H1 (cell line): ENCODE measurements around the gene CDC42SE1. TPM values are rescaled to one million over a fixed set of nuclear protein-coding genes. Genes with fewer than 3 reads are reported as not detected.

ENCODE experiments used
- CTCF ChIA-PET: fragments of 300-600 bp; sonication (Branson Sonifier 250); formaldehyde crosslinking; loops from one replicate; lab custom pipeline; 2021; ENCODE audit not compliant: partially characterized antibody; lab: Charles Lee
- POLR2A ChIA-PET: fragments of 300-600 bp; sonication (Branson Sonifier 250); formaldehyde crosslinking; loops from one replicate; lab custom pipeline; 2021; ENCODE audit warnings: inconsistent platforms; ENCODE audit not compliant: partially characterized antibody; lab: Charles Lee
- DNase-seq, 2 experiments: peaks; one replicate each; pipeline versions ENCODE4 v3.0.0 to v3.0.0-alpha.2; 2010 to 2022; ENCODE audit warnings: low spot score in 2 of 2, low read depth in 1 of 2, mixed read lengths in 1 of 2
- FAIRE-seq: peaks from 2 replicates; lab custom pipeline; 2011; peaks lifted over from hg19 to GRCh38; lab: Jason Lieb, UNC
- H2AFZ ChIP-seq: 2 replicates; pipeline ENCODE4 v1.8.1; 2012; ENCODE audit warnings: low read length, inconsistent platforms
- H2AK5ac ChIP-seq: 2 replicates; pipeline ENCODE4 v1.6.1; 2013; ENCODE audit warnings: low read depth, low read length
- H2BK120ac ChIP-seq: replicated peaks from 2 replicates; pipeline ENCODE3; 2013; ENCODE audit warnings: low read depth, low read length, inconsistent platforms
- H2BK12ac ChIP-seq: 2 replicates; pipeline ENCODE4 v1.6.1; 2013; ENCODE audit warnings: low read depth, low read length
- H2BK15ac ChIP-seq: 2 replicates; pipeline ENCODE4 v1.6.1; 2013; ENCODE audit warnings: low read length
- H2BK20ac ChIP-seq: 2 replicates; pipeline ENCODE4 v1.6.1; 2013; ENCODE audit warnings: low read length
- H2BK5ac ChIP-seq: 2 replicates; pipeline ENCODE4 v1.6.1; 2013; ENCODE audit warnings: low read depth, low read length
- H3K14ac ChIP-seq: 2 replicates; pipeline ENCODE4 v1.6.1; 2013; ENCODE audit warnings: inconsistent platforms; ENCODE audit not compliant: insufficient read length
- H3K18ac ChIP-seq: 2 replicates; pipeline ENCODE4 v1.6.1; 2013; ENCODE audit warnings: low read length; ENCODE audit errors: extremely low read depth
- H3K23ac ChIP-seq: 2 replicates; pipeline ENCODE4 v1.6.1; 2013; ENCODE audit warnings: inconsistent platforms; ENCODE audit not compliant: insufficient read length
- H3K23me2 ChIP-seq: 2 replicates; pipeline ENCODE4 v1.6.1; 2013; ENCODE audit warnings: low read depth, low read length
- H3K27ac ChIP-seq: 2 replicates; pipeline ENCODE4 v1.6.1; 2011; ENCODE audit warnings: low read depth, low read length, inconsistent platforms
- H3K27me3 ChIP-seq, 4 experiments: replicated peaks in 1 of 4; 1 replicate in 1 of 4; 2 replicates in 3 of 4; pipeline versions ENCODE4 v1.6.1 to v1.8.1; 2011 to 2013; ENCODE audit warnings: low read length in 3 of 4, mild to moderate bottlenecking in 3 of 4, inconsistent platforms in 2 of 4, mixed read lengths in 2 of 4, moderate library complexity in 1 of 4; ENCODE audit not compliant: control insufficient read depth in 3 of 4, insufficient read depth in 3 of 4; ENCODE audit errors: extremely low read depth in 1 of 4
- H3K36me3 ChIP-seq, 4 experiments: 2 replicates each; pipeline versions ENCODE4 v1.6.1 to v1.8.1; 2011 to 2013; ENCODE audit warnings: mild to moderate bottlenecking in 4 of 4, low read length in 3 of 4, moderate library complexity in 2 of 4, control low read depth in 1 of 4, inconsistent platforms in 1 of 4; ENCODE audit not compliant: insufficient read depth in 4 of 4, control insufficient read depth in 2 of 4
- H3K4ac ChIP-seq: replicated peaks from 2 replicates; pipeline ENCODE3; 2013; ENCODE audit warnings: low read length, low read depth, mixed read lengths, inconsistent platforms; ENCODE audit not compliant: insufficient read length
- H3K4me1 ChIP-seq, 4 experiments: replicated peaks in 1 of 4; 1 replicate in 1 of 4; 2 replicates in 3 of 4; pipeline versions ENCODE4 v1.6.1 to v1.8.1; 2011 to 2013; ENCODE audit warnings: low read length in 3 of 4, inconsistent platforms in 2 of 4, mixed read lengths in 1 of 4; ENCODE audit not compliant: insufficient read depth in 4 of 4, control insufficient read depth in 3 of 4
- H3K4me2 ChIP-seq, 2 experiments: 2 replicates each; pipeline versions ENCODE4 v1.6.1 to v1.8.1; 2011 to 2013; ENCODE audit warnings: low read depth in 2 of 2, low read length in 2 of 2, control low read depth in 1 of 2, inconsistent platforms in 1 of 2, mild to moderate bottlenecking in 1 of 2; ENCODE audit not compliant: insufficient read depth in 1 of 2
- H3K4me3 ChIP-seq, 4 experiments: fragments of 200-600, 300-600 bp in 1 of 4; sonication (generic), shearing (Covaris generic), sonication (Bioruptor Twin) in 1 of 4; 2 replicates each; pipeline versions ENCODE4 v1.5.1 to v1.8.1; 2011 to 2016; ENCODE audit warnings: low read length in 4 of 4, low read depth in 3 of 4, control low read depth in 2 of 4, inconsistent platforms in 2 of 4, mild to moderate bottlenecking in 2 of 4, mixed read lengths in 1 of 4, moderate library complexity in 1 of 4; ENCODE audit not compliant: insufficient read depth in 2 of 4; ENCODE audit errors: extremely low read depth in 1 of 4
- H3K56ac ChIP-seq: replicated peaks from 2 replicates; pipeline ENCODE3; 2013; ENCODE audit warnings: low read depth, mild to moderate bottlenecking, mixed read lengths, low read length, inconsistent platforms; ENCODE audit not compliant: insufficient read length
- H3K79me1 ChIP-seq: 2 replicates; pipeline ENCODE4 v1.6.1; 2013; ENCODE audit warnings: low read depth, low read length, control low read depth
- H3K79me2 ChIP-seq, 2 experiments: 2 replicates each; pipeline versions ENCODE4 v1.6.1 to v1.8.1; 2012 to 2013; ENCODE audit warnings: low read length in 2 of 2, mild to moderate bottlenecking in 2 of 2, inconsistent platforms in 1 of 2; ENCODE audit not compliant: insufficient read depth in 2 of 2, control insufficient read depth in 1 of 2
- H3K9ac ChIP-seq, 4 experiments: replicated peaks in 1 of 4; 1 replicate in 1 of 4; 2 replicates in 3 of 4; pipeline versions ENCODE4 v1.6.1 to v1.8.1; 2011 to 2013; ENCODE audit warnings: low read depth in 3 of 4, low read length in 3 of 4, control low read depth in 2 of 4, mild to moderate bottlenecking in 2 of 4, moderate library complexity in 2 of 4, inconsistent platforms in 1 of 4; ENCODE audit errors: extremely low read depth in 1 of 4
- H3K9me3 ChIP-seq, 2 experiments: 2 replicates each; pipeline versions ENCODE4 v1.6.1 to v1.8.1; 2012 to 2013; ENCODE audit warnings: mild to moderate bottlenecking in 2 of 2, moderate library complexity in 2 of 2, control low read depth in 1 of 2, inconsistent platforms in 1 of 2, low read depth in 1 of 2, low read length in 1 of 2, mixed read lengths in 1 of 2; ENCODE audit not compliant: insufficient read depth in 2 of 2
- H4K20me1 ChIP-seq, 2 experiments: replicated peaks in 1 of 2; 2 replicates each; pipeline versions ENCODE3 to v1.8.1; 2011 to 2013; ENCODE audit warnings: inconsistent platforms in 2 of 2, low read length in 2 of 2, mild to moderate bottlenecking in 1 of 2; ENCODE audit not compliant: insufficient read depth in 2 of 2, control insufficient read depth in 1 of 2
- H4K5ac ChIP-seq: 2 replicates; pipeline ENCODE4 v1.6.1; 2013; ENCODE audit warnings: low read length, low read depth, mixed read lengths, inconsistent platforms; ENCODE audit not compliant: insufficient read length
- H4K8ac ChIP-seq: 2 replicates; pipeline ENCODE4 v1.8.0; 2013; ENCODE audit warnings: mild to moderate bottlenecking, moderate library complexity, low read length, inconsistent platforms; ENCODE audit not compliant: insufficient read depth; ENCODE audit errors: extremely low read depth
- H4K91ac ChIP-seq: replicated peaks from 2 replicates; pipeline ENCODE3; 2013; ENCODE audit warnings: low read length, mixed read lengths, inconsistent platforms; ENCODE audit not compliant: insufficient read length
- GABPA ChIP-seq: IDR thresholded peaks from 2 replicates; pipeline ENCODE4 v1.6.1; 2011; ENCODE audit warnings: mild to moderate bottlenecking, low read length, moderate library complexity, borderline replicate concordance; ENCODE audit not compliant: insufficient read depth
- JUN ChIP-seq: IDR thresholded peaks from 2 replicates; pipeline ENCODE4 v1.6.1; 2011; ENCODE audit warnings: low read depth, mild to moderate bottlenecking, improper control_type of control experiment, low read length
- POLR2AphosphoS5 ChIP-seq: IDR thresholded peaks from 2 replicates; pipeline ENCODE4 v1.6.1; 2011; ENCODE audit warnings: low read depth, low read length
- POU5F1 ChIP-seq: IDR thresholded peaks from 2 replicates; pipeline ENCODE4 v1.6.1; 2011; ENCODE audit warnings: low read depth, mild to moderate bottlenecking, low read length, moderate library complexity
- SIX5 ChIP-seq: IDR thresholded peaks from 2 replicates; pipeline ENCODE4 v1.6.1; 2011; ENCODE audit warnings: mild to moderate bottlenecking, low read depth, low read length
- ZNF274 ChIP-seq: IDR thresholded peaks from 2 replicates; pipeline ENCODE4 v1.7.0; 2012; ENCODE audit warnings: low read length, borderline replicate concordance; ENCODE audit errors: extremely low read depth
- polyA plus RNA-seq, 7 experiments: library from polyadenylated mRNA; depleted of rRNA in 3 of 7; stranded (reverse) in 5 of 7; unstranded in 2 of 7; fragments of >200 nt in 5 of 7; fragments of 200-250 nt in 2 of 7; gene quantifications; 1 replicate in 5 of 7; 2 replicates in 1 of 7; 4 replicates in 1 of 7; pipeline versions ENCODE4 v1.2.1 to v1.2.3, GENCODE V29; 2011 to 2013; ENCODE audit warnings: missing spikeins in 2 of 7, mixed read lengths in 2 of 7
- total RNA-seq: library from RNA; stranded (reverse); fragmentation: NEBNext Ultra II Directional; extraction: Animal tissue kit (Norgen Biotek cat#: 25700); gene quantifications from 2 replicates; pipeline ENCODE4 v1.2.1, GENCODE V29; 2021
- TF ChIP-seq, protein P1 (sequence below): IDR thresholded peaks from 2 replicates; pipeline ENCODE4 v1.6.1; 2012; ENCODE audit warnings: inconsistent platforms
- TF ChIP-seq, protein P2 (sequence below): IDR thresholded peaks from 2 replicates; pipeline ENCODE4 v1.6.1; 2011; ENCODE audit warnings: low read length, improper control_type of control experiment

The CDC42SE1 gene
- total and polyA plus RNA-seq, 2 of the 8 experiments (the other 6 are each of a cell fraction or from before 2014, with no cell fraction given), result 30.5 to 74.1 TPM

DNA sequence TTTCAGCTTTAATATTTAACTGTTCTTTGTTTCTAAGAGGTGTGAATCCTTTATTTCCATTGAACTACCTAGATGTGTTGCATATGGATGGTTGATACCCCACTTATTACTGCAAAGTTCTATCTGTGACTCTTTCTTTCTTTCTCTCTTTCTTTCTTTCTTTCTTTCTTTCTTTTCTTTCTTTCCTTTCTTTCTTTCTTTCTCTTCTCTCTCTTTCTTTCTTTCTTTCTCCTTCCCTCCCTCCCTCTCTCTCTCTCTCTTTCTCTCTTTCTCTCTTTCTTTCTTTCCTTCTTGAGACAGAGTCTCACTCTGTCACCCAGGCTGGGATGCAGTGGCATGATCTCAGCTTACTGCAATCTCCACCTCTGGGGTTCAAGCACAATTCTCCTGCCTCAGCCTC lies 45.2 kb upstream of the CDC42SE1 start:
- Histone ChIP-seq H3K27ac (no peak overlapping the region), H2BK120ac (no peak overlapping the region), H3K56ac (no peak overlapping the region), H3K79me1 (no peaks in the 10 kb centered on the region), H3K18ac (no peak overlapping the region), H3K4me2 (no peak overlapping the region), H3K9ac (no peak overlapping the region), H2BK5ac (no peak overlapping the region), H2AFZ (no peak overlapping the region), H2BK15ac (no peak overlapping the region), H3K4ac (no peak overlapping the region), H3K36me3 (no peaks in the 10 kb centered on the region), H3K4me1 (no peaks in the 10 kb centered on the region), H3K23me2 (no peaks in the 10 kb centered on the region), H4K5ac (no peak overlapping the region), H3K14ac (no peak overlapping the region), H2BK12ac (no peak overlapping the region), H3K23ac (no peak overlapping the region), H3K4me3 (no peak overlapping the region), H2AK5ac (no peak overlapping the region), H3K27me3 (no peaks in the 10 kb centered on the region), H4K20me1 (no peaks in the 10 kb centered on the region), H4K8ac (no peak overlapping the region), H3K79me2 (no peaks in the 10 kb centered on the region), H4K91ac (no peak overlapping the region), H2BK20ac (no peak overlapping the region), H3K9me3 (no peaks in the 10 kb centered on the region)
- FAIRE-seq (no peak), DNase-seq (no peak)
- ChIA-PET CTCF (interaction anchor here (0.7 to 15.7 kb wide), 5 partner anchors 29 to 80 kb away, joined by 3 to 285 read pairs (median 3); partner anchors contain the start of genes TMOD4 and TNFAIP8L2), POLR2A (interaction anchor here (0.6 kb wide), 1 partner anchor 477 kb away, joined by 3 read pairs; no protein-coding TSS in a partner anchor)
- TF ChIP-seq, protein P1, sequence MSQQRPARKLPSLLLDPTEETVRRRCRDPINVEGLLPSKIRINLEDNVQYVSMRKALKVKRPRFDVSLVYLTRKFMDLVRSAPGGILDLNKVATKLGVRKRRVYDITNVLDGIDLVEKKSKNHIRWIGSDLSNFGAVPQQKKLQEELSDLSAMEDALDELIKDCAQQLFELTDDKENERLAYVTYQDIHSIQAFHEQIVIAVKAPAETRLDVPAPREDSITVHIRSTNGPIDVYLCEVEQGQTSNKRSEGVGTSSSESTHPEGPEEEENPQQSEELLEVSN, result no peak
- TF ChIP-seq JUN (no peak), SIX5 (no peak), GABPA (no peak), POLR2AphosphoS5 (no peak), ZNF274 (no peak), POU5F1 (no peak)
- TF ChIP-seq, protein P2, sequence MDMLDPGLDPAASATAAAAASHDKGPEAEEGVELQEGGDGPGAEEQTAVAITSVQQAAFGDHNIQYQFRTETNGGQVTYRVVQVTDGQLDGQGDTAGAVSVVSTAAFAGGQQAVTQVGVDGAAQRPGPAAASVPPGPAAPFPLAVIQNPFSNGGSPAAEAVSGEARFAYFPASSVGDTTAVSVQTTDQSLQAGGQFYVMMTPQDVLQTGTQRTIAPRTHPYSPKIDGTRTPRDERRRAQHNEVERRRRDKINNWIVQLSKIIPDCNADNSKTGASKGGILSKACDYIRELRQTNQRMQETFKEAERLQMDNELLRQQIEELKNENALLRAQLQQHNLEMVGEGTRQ, result no peak
